GDM1 (cell line): Measurements from ENCODE around the gene AFF1.

Source experiments
- DNase-seq: peaks from one replicate; lab custom pipeline; 2025; lab: John Stamatoyannopoulos, UW

The AFF1 gene

GRCh38 chr4:86934771-86935565 is at the start of gene AFF1:
TSS of gene AFF1 (plus strand) at chr4:86935011. CDS start at chr4:86948534, 13,523 bp downstream.
- peak; percentile 92 for DNase-seq

GRCh38 chr4:86890790-86891189 is 44.0 kb upstream of the AFF1 start:
- no peak for DNase-seq

GRCh38 chr4:86891762-86892635 is 42.8 kb upstream of the AFF1 start, which contains the start of gene C4orf36:
TSS of gene C4orf36 (minus strand) at chr4:86892422. CDS start at chr4:86891520, 902 bp downstream.
- DNase-seq = peak; percentile 50

- no peak for DNase-seq
Observed at GRCh38 chr4:86892636-86892960, 42.2 kb upstream of the AFF1 start.

- no peak for DNase-seq
Observed at GRCh38 chr4:86893136-86893535, 41.7 kb upstream of the AFF1 start.

- DNase-seq = no peak
Observed at GRCh38 chr4:86894455-86894854, 40.4 kb upstream of the AFF1 start.

- peak; percentile 22 for DNase-seq
Observed at GRCh38 chr4:86895692-86896488, 38.9 kb upstream of the AFF1 start.

GRCh38 chr4:86896596-86896995 is 38.2 kb upstream of the AFF1 start:
- no peak for DNase-seq

GRCh38 chr4:86898562-86898961 is 36.2 kb upstream of the AFF1 start:
- DNase-seq = no peak

- no peak for DNase-seq
Observed at GRCh38 chr4:86901864-86902263, 32.9 kb upstream of the AFF1 start.

- DNase-seq = peak; percentile 10
Observed at GRCh38 chr4:86908251-86908657, 26.6 kb upstream of the AFF1 start.

- DNase-seq = no peak
Observed at GRCh38 chr4:86909546-86910295, 25.1 kb upstream of the AFF1 start.

- no peak for DNase-seq
Observed at GRCh38 chr4:86910369-86910768, 24.4 kb upstream of the AFF1 start.

GRCh38 chr4:86910820-86911684 is 23.8 kb upstream of the AFF1 start:
- no peak for DNase-seq

- DNase-seq = no peak
Observed at GRCh38 chr4:86916392-86916791, 18.4 kb upstream of the AFF1 start.

GRCh38 chr4:86917212-86918039 is 17.4 kb upstream of the AFF1 start:
- no peak for DNase-seq

GRCh38 chr4:86918539-86919072 is 16.2 kb upstream of the AFF1 start:
- DNase-seq = no peak

GRCh38 chr4:86919561-86920223 is 15.1 kb upstream of the AFF1 start:
- DNase-seq = no peak
